Epithelial cell of proximal tubule (primary cell): Measurements from ENCODE around the gene SLC24A3. TPM values are rescaled to one million over a fixed set of nuclear protein-coding genes. Genes with fewer than 3 reads are reported as not detected.

Experiments used
- DNase-seq: peaks from one replicate; pipeline ENCODE4 v3.0.0-alpha.2; 2011; ENCODE audit warnings: low read depth
- H3K4me3 ChIP-seq: 2 replicates; pipeline ENCODE4 v1.5.1; 2011; ENCODE audit warnings: low read depth, mild to moderate bottlenecking, low read length
- total RNA-seq: library from RNA; depleted of rRNA; stranded (reverse); fragments of >200 nt; gene quantifications from 2 replicates; pipeline ENCODE4 v1.2.3, GENCODE V29; 2015
- TF ChIP-seq, protein P1 (sequence below): conservative IDR thresholded peaks from 2 replicates; pipeline ENCODE4 v1.5.1; 2012; ENCODE audit warnings: low read depth, mild to moderate bottlenecking, low read length

SLC24A3 gene
- total RNA-seq, 1 donor from 2014 or later: not detected

DNA sequence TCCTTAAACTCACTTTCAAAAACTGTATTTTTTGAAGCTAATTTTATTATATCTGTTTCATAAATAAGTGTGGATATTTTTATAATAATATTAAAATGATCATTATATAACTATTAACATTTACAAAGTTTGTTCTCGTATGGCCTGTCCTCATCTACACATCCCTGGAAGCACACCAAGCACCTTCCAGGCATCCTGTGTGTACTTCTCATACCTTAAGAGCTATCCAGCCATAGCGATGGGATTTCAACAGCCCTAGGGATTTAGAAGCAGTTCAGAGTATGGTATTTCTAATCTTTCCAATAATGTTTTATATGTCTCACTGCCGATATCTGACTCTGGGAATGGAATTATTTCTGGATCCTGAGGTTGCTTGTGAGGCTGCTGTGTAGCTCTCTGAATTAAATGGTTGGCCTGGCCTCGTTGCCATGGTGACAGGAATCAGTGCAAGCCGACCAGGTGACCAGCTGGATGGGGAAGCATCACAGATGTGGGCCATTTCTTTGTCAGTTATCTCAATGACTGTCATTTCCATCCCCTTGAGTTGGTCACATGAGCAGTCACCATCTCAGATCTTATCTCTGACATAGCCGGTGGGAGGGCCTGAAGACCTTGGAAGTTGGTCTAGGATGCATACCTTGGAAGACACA, 280.4 kb downstream of the SLC24A3 start:
- no peak for DNase-seq
- H3K4me3 ChIP-seq: no peak overlapping the region
- TF ChIP-seq, protein P1, sequence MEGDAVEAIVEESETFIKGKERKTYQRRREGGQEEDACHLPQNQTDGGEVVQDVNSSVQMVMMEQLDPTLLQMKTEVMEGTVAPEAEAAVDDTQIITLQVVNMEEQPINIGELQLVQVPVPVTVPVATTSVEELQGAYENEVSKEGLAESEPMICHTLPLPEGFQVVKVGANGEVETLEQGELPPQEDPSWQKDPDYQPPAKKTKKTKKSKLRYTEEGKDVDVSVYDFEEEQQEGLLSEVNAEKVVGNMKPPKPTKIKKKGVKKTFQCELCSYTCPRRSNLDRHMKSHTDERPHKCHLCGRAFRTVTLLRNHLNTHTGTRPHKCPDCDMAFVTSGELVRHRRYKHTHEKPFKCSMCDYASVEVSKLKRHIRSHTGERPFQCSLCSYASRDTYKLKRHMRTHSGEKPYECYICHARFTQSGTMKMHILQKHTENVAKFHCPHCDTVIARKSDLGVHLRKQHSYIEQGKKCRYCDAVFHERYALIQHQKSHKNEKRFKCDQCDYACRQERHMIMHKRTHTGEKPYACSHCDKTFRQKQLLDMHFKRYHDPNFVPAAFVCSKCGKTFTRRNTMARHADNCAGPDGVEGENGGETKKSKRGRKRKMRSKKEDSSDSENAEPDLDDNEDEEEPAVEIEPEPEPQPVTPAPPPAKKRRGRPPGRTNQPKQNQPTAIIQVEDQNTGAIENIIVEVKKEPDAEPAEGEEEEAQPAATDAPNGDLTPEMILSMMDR: no peak

- DNase-seq: no peak
- no peak overlapping the region for H3K4me3 ChIP-seq
- TF ChIP-seq, protein P1: no peak
Measured at GRCh38 chr20:19493794-19494495, 281.5 kb downstream of the SLC24A3 start.

DNA sequence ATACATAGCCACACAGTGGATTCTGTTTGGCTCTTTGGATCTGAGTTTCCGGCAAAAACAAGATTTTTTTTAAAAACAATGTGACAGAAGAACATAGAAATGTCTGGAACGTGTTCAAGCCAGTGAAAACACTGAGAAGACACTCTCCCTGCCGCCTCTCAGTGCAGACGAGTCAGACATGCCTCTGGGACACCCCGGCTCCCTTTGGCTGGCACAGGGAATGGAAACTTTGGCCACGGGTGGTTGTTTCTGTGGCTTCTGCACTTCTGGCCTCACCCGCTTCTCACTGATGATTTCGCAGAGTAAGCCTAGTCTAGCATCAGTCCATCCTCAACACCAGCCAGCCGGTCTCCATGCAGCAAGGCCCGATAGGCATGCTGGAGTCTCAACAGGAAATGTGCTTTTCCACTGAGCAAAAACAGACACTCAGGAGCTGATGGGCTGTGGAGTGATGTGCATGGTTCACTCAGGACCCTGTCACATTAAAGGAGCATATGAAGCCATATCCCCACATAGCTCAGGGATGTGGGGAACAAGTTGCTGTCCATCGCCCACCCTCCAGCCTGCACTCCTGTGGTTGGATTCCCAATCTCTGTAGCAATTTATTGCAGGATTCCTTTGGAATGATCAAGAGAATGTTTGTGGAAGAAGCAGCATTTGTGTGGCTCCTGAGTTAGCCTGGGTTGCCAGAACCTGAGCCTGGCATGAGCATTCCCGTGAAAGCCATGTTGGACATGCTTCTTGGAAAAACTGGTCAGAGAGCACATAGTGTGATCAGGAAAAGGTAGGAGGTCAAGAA, 283.7 kb downstream of the SLC24A3 start:
- no peak for DNase-seq
- TF ChIP-seq, protein P1: no peak
- H3K4me3 ChIP-seq: no peak overlapping the region

- H3K4me3 ChIP-seq: no peak overlapping the region
- no peak for DNase-seq
- TF ChIP-seq, protein P1: no peak
Measured at GRCh38 chr20:19497064-19497463, 284.6 kb downstream of the SLC24A3 start.

- no peak overlapping the region for H3K4me3 ChIP-seq
- DNase-seq: no peak
- TF ChIP-seq, protein P1: no peak
Measured at GRCh38 chr20:19498756-19499155, 286.3 kb downstream of the SLC24A3 start.

DNA sequence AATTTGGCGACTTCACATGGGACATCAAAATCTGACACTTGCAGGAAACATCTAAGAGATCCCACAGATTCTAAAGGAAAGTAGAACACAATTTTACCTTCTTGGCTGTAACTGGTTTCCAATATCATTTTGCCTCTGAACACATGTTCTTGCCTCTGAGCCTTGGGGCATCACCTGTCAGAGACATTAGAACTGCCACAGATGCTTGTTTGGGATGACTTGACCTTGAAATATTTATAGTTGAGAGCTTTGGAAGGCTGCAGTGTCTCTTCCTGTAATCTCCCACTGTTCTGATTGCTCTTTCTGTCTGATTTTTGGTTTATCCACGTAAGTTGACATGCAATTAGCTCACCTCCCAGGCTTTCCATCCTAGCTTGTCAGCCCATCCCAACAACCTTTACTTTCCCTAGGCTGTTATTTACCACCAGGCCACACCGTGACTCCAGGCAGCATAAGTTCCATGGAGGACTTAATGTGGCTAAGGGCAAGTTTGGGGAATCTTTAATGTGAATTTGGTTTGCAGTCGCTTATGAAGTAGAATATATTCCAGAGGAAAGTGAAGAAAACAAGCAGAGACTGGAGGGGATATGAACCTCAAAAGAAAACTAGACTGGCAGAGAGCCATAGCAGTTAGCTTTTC, 289.2 kb downstream of the SLC24A3 start:
- H3K4me3 ChIP-seq: no peak overlapping the region
- TF ChIP-seq, protein P1: no peak
- no peak for DNase-seq
